OCI-LY7 (cell line): Measurements from ENCODE around the gene SNCA.

Source experiments
- EZH2phosphoT487 ChIP-seq: fragments of 200-600 bp; sonication (generic); IDR thresholded peaks from 2 replicates; pipeline ENCODE4 v1.6.1; 2018; ENCODE audit warnings: low read depth, borderline replicate concordance, mild to moderate bottlenecking, mixed run types, antibody characterized with exemption, low read length, moderate library complexity, mixed read lengths
- TF ChIP-seq, protein P1 (sequence below): fragments of 200-600 bp; sonication (generic); conservative IDR thresholded peaks from 2 replicates; pipeline ENCODE4 v1.5.1; 2014; ENCODE audit warnings: mild to moderate bottlenecking, antibody characterized with exemption, low read length, moderate library complexity, mixed read lengths

DNA sequence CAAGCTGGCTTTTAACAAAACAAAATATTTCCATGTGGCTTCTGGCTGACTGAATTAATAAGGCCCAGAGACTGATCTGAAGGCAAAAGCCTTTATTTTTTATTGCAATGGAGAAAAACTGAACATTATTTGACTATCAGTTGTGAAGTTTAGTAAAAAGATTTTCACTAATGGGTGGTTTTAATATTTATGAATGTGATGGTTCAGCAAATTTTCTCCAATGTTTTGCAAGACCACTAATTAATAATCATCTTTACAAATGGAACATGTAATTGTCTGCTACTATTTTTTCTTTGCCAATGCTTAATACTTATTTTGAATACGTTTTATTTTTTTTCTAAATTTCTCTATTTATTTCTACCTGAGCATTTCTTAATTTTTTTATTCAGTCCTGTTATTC is 90.6 kb downstream of the SNCA start:
- TF ChIP-seq, protein P1, sequence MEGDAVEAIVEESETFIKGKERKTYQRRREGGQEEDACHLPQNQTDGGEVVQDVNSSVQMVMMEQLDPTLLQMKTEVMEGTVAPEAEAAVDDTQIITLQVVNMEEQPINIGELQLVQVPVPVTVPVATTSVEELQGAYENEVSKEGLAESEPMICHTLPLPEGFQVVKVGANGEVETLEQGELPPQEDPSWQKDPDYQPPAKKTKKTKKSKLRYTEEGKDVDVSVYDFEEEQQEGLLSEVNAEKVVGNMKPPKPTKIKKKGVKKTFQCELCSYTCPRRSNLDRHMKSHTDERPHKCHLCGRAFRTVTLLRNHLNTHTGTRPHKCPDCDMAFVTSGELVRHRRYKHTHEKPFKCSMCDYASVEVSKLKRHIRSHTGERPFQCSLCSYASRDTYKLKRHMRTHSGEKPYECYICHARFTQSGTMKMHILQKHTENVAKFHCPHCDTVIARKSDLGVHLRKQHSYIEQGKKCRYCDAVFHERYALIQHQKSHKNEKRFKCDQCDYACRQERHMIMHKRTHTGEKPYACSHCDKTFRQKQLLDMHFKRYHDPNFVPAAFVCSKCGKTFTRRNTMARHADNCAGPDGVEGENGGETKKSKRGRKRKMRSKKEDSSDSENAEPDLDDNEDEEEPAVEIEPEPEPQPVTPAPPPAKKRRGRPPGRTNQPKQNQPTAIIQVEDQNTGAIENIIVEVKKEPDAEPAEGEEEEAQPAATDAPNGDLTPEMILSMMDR = no peak
- TF ChIP-seq EZH2phosphoT487 = no peak
